ENCODE measurements around the gene MFSD6. TPM values are rescaled to one million over a fixed set of nuclear protein-coding genes. Genes with fewer than 3 reads are reported as not detected.

Gene MFSD6
- polyA plus RNA-seq, 1 donor from 2014 or later, result 11.8 TPM

GRCh38 chr2:190447766-190448165 is 39.6 kb downstream of the MFSD6 start:
- Histone ChIP-seq H3K4me2 (ENCODE audit: low read length) (no peak overlapping the region), H3K4me3 (ENCODE audit: low read length) (no peak overlapping the region), H3K79me2 (replicated peaks; ENCODE audit: insufficient read depth, low read length) (no peaks in the 10 kb centered on the region), H4K20me1 (ENCODE audit: insufficient read depth) (no peaks in the 10 kb centered on the region), H3K9me3 (ENCODE audit: low read length) (no peaks in the 10 kb centered on the region), H3K9me2 (ENCODE audit: insufficient read depth, low read length) (no peaks in the 10 kb centered on the region), H3K36me3 (ENCODE audit: insufficient read depth, low read length) (no peaks in the 10 kb centered on the region), H3K27ac (ENCODE audit: low read length) (no peak overlapping the region), H3K27me3 (ENCODE audit: insufficient read depth, low read depth, low read length) (no peaks in the 10 kb centered on the region), H3F3A (ENCODE audit: insufficient read depth, low read length, poor library complexity, severe bottlenecking) (no peaks in the 10 kb centered on the region), H2AFZ (ENCODE audit: low read depth, low read length) (no peak overlapping the region), H3K9ac (ENCODE audit: low read length) (no peak overlapping the region)
- TF ChIP-seq, protein P1, sequence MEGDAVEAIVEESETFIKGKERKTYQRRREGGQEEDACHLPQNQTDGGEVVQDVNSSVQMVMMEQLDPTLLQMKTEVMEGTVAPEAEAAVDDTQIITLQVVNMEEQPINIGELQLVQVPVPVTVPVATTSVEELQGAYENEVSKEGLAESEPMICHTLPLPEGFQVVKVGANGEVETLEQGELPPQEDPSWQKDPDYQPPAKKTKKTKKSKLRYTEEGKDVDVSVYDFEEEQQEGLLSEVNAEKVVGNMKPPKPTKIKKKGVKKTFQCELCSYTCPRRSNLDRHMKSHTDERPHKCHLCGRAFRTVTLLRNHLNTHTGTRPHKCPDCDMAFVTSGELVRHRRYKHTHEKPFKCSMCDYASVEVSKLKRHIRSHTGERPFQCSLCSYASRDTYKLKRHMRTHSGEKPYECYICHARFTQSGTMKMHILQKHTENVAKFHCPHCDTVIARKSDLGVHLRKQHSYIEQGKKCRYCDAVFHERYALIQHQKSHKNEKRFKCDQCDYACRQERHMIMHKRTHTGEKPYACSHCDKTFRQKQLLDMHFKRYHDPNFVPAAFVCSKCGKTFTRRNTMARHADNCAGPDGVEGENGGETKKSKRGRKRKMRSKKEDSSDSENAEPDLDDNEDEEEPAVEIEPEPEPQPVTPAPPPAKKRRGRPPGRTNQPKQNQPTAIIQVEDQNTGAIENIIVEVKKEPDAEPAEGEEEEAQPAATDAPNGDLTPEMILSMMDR (IDR thresholded peaks at IDR 0.05; ENCODE audit: poor library complexity, severe bottlenecking), result no peak
- TF ChIP-seq EP300 (conservative IDR thresholded peaks at IDR 0.05; ENCODE audit: poor library complexity, severe bottlenecking) (no peak), EZH2 (IDR thresholded peaks at IDR 0.05; ENCODE audit: borderline replicate concordance, insufficient read depth, low read length, poor library complexity, severe bottlenecking) (no peak), SMC3 (conservative IDR thresholded peaks at IDR 0.05; ENCODE audit: poor library complexity) (no peak), TAF1 (IDR thresholded peaks at IDR 0.05; ENCODE audit: low read depth) (no peak), RAD21 (conservative IDR thresholded peaks at IDR 0.05) (no peak), MXI1 (conservative IDR thresholded peaks at IDR 0.05; ENCODE audit: poor library complexity, severe bottlenecking) (no peak), POLR2AphosphoS5 (IDR thresholded peaks at IDR 0.05) (no peak)
- TF ChIP-seq, protein P2, sequence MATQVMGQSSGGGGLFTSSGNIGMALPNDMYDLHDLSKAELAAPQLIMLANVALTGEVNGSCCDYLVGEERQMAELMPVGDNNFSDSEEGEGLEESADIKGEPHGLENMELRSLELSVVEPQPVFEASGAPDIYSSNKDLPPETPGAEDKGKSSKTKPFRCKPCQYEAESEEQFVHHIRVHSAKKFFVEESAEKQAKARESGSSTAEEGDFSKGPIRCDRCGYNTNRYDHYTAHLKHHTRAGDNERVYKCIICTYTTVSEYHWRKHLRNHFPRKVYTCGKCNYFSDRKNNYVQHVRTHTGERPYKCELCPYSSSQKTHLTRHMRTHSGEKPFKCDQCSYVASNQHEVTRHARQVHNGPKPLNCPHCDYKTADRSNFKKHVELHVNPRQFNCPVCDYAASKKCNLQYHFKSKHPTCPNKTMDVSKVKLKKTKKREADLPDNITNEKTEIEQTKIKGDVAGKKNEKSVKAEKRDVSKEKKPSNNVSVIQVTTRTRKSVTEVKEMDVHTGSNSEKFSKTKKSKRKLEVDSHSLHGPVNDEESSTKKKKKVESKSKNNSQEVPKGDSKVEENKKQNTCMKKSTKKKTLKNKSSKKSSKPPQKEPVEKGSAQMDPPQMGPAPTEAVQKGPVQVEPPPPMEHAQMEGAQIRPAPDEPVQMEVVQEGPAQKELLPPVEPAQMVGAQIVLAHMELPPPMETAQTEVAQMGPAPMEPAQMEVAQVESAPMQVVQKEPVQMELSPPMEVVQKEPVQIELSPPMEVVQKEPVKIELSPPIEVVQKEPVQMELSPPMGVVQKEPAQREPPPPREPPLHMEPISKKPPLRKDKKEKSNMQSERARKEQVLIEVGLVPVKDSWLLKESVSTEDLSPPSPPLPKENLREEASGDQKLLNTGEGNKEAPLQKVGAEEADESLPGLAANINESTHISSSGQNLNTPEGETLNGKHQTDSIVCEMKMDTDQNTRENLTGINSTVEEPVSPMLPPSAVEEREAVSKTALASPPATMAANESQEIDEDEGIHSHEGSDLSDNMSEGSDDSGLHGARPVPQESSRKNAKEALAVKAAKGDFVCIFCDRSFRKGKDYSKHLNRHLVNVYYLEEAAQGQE (IDR thresholded peaks at IDR 0.05; ENCODE audit: borderline replicate concordance), result no peak

DNA sequence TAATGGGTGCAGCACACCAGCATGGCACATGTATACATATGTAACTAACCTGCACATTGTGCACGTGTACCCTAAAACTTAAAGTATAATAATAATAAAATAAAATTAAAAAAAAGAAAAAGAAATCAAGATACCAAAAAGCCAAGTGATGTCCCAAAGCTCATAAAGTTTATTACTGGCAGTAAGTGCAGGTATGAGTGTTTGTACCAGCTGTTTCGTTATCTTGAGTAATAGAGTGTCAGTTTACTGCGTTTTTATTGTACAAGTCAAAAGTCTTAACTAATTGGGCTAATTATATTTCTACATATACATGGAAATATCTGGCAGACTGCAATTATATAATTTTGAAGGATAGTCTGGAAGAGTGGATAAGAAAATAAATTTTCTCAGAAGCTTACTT is 41.8 kb downstream of the MFSD6 start:
- Histone ChIP-seq H3K9me2 (ENCODE audit: insufficient read depth, low read length) (no peaks in the 10 kb centered on the region), H3K27ac (ENCODE audit: low read length) (no peak overlapping the region), H3K79me2 (replicated peaks; ENCODE audit: insufficient read depth, low read length) (no peaks in the 10 kb centered on the region), H3F3A (ENCODE audit: insufficient read depth, low read length, poor library complexity, severe bottlenecking) (no peaks in the 10 kb centered on the region), H3K4me3 (ENCODE audit: low read length) (no peak overlapping the region), H3K36me3 (ENCODE audit: insufficient read depth, low read length) (no peaks in the 10 kb centered on the region), H3K9me3 (ENCODE audit: low read length) (no peaks in the 10 kb centered on the region), H2AFZ (ENCODE audit: low read depth, low read length) (no peak overlapping the region), H3K9ac (ENCODE audit: low read length) (no peak overlapping the region), H3K4me2 (ENCODE audit: low read length) (no peak overlapping the region), H3K27me3 (ENCODE audit: insufficient read depth, low read depth, low read length) (no peaks in the 10 kb centered on the region), H4K20me1 (ENCODE audit: insufficient read depth) (no peaks in the 10 kb centered on the region)
- TF ChIP-seq TAF1 (IDR thresholded peaks at IDR 0.05; ENCODE audit: low read depth) (no peak), POLR2AphosphoS5 (IDR thresholded peaks at IDR 0.05) (no peak), SMC3 (conservative IDR thresholded peaks at IDR 0.05; ENCODE audit: poor library complexity) (no peak), RAD21 (conservative IDR thresholded peaks at IDR 0.05) (no peak), EP300 (conservative IDR thresholded peaks at IDR 0.05; ENCODE audit: poor library complexity, severe bottlenecking) (no peak), MXI1 (conservative IDR thresholded peaks at IDR 0.05; ENCODE audit: poor library complexity, severe bottlenecking) (no peak), EZH2 (IDR thresholded peaks at IDR 0.05; ENCODE audit: borderline replicate concordance, insufficient read depth, low read length, poor library complexity, severe bottlenecking) (no peak)
- TF ChIP-seq, protein P2 (IDR thresholded peaks at IDR 0.05; ENCODE audit: borderline replicate concordance), result no peak
- TF ChIP-seq, protein P1 (IDR thresholded peaks at IDR 0.05; ENCODE audit: poor library complexity, severe bottlenecking), result no peak

Measured in neural cell (in vitro differentiated cells).